Neural cell (in vitro differentiated cells): ENCODE data around the gene KIF6. TPM values are rescaled to one million over a fixed set of nuclear protein-coding genes. Genes with fewer than 3 reads are reported as not detected.

ENCODE experiments used
- H2AFZ ChIP-seq: fragments of 200-600, 300-800 bp; sonication (generic), shearing (Covaris generic); 2 replicates; pipeline ENCODE4 v1.6.0; 2014; ENCODE audit warnings: low read depth, mild to moderate bottlenecking, antibody characterized with exemption, low read length, moderate library complexity
- H3F3A ChIP-seq: fragments of 200-600 bp; shearing (Covaris generic); 2 replicates; pipeline ENCODE4 v1.6.1; 2016; ENCODE audit warnings: mild to moderate bottlenecking, moderate library complexity, mixed read lengths, antibody characterized with exemption, low read length; ENCODE audit not compliant: insufficient read depth, poor library complexity, severe bottlenecking
- H3K27ac ChIP-seq: fragments of 200-600, 300-800 bp; sonication (generic), shearing (Covaris generic); 2 replicates; pipeline ENCODE4 v1.5.1; 2014; ENCODE audit warnings: mild to moderate bottlenecking, low read length, moderate library complexity
- H3K27me3 ChIP-seq: fragments of 300-800, 200-600 bp; sonication (generic), shearing (Covaris generic); 2 replicates; pipeline ENCODE4 v1.6.0; 2014; ENCODE audit warnings: mild to moderate bottlenecking, low read depth, low read length, moderate library complexity; ENCODE audit not compliant: insufficient read depth
- H3K36me3 ChIP-seq: fragments of 300-800, 200-600 bp; sonication (generic), shearing (Covaris generic); 2 replicates; pipeline ENCODE4 v1.5.1; 2014; ENCODE audit warnings: mild to moderate bottlenecking, antibody characterized with exemption, low read length, moderate library complexity; ENCODE audit not compliant: insufficient read depth
- H3K4me2 ChIP-seq: fragments of 300-800, 200-600 bp; sonication (generic), shearing (Covaris generic); 2 replicates; pipeline ENCODE4 v1.6.0; 2014; ENCODE audit warnings: mild to moderate bottlenecking, low read length
- H3K4me3 ChIP-seq: fragments of 300-800, 200-600 bp; sonication (generic), shearing (Covaris generic); 2 replicates; pipeline ENCODE4 v1.5.1; 2014; ENCODE audit warnings: mild to moderate bottlenecking, low read length, moderate library complexity
- H3K79me2 ChIP-seq: fragments of 200-600 bp; shearing (Covaris generic); replicated peaks from 2 replicates; pipeline ENCODE4 v1.6.0; 2014; ENCODE audit warnings: mild to moderate bottlenecking, low read length, moderate library complexity; ENCODE audit not compliant: insufficient read depth
- H3K9ac ChIP-seq: fragments of 300-800, 200-600 bp; sonication (generic), shearing (Covaris generic); 2 replicates; pipeline ENCODE4 v1.6.1; 2016; ENCODE audit warnings: mild to moderate bottlenecking, low read length, mixed read lengths
- H3K9me2 ChIP-seq: fragments of 200-600 bp; shearing (Covaris generic); 2 replicates; pipeline ENCODE4 v1.6.1; 2016; ENCODE audit warnings: mild to moderate bottlenecking, low read length, mixed read lengths; ENCODE audit not compliant: insufficient read depth
- H3K9me3 ChIP-seq: fragments of 200-600, 300-800 bp; sonication (generic), shearing (Covaris generic); 2 replicates; pipeline ENCODE4 v1.6.1; 2016; ENCODE audit warnings: mild to moderate bottlenecking, mixed run types, low read length, moderate library complexity, mixed read lengths
- H4K20me1 ChIP-seq: fragments of 200-600 bp; shearing (Covaris generic); 2 replicates; pipeline ENCODE4 v1.6.1; 2016; ENCODE audit warnings: mild to moderate bottlenecking, mixed run types; ENCODE audit not compliant: insufficient read depth
- EP300 ChIP-seq: fragments of 450-650 bp; conservative IDR thresholded peaks from 2 replicates; pipeline ENCODE4 v1.6.1; 2014; ENCODE audit warnings: antibody characterized with exemption, mild to moderate bottlenecking, moderate library complexity; ENCODE audit not compliant: poor library complexity, severe bottlenecking
- EZH2 ChIP-seq: fragments of 200-600, 300-800 bp; shearing (Covaris generic), sonication (generic); IDR thresholded peaks from 2 replicates; pipeline ENCODE4 v1.6.1; 2014; ENCODE audit warnings: antibody characterized with exemption, low read length, borderline replicate concordance, mild to moderate bottlenecking; ENCODE audit not compliant: insufficient read depth, poor library complexity, severe bottlenecking
- POLR2AphosphoS5 ChIP-seq: IDR thresholded peaks from 2 replicates; pipeline ENCODE4 v1.6.1; 2012
- RAD21 ChIP-seq: fragments of 450-650 bp; conservative IDR thresholded peaks from 2 replicates; pipeline ENCODE4 v1.6.1; 2014; ENCODE audit warnings: antibody characterized with exemption, mild to moderate bottlenecking, moderate library complexity
- REST ChIP-seq: IDR thresholded peaks from 2 replicates; pipeline ENCODE4 v1.6.1; 2012; ENCODE audit warnings: borderline replicate concordance
- SMC3 ChIP-seq: fragments of 450-650 bp; conservative IDR thresholded peaks from 2 replicates; pipeline ENCODE4 v1.6.1; 2014; ENCODE audit warnings: antibody characterized with exemption, mild to moderate bottlenecking, moderate library complexity; ENCODE audit not compliant: poor library complexity
- TAF1 ChIP-seq: IDR thresholded peaks from 2 replicates; pipeline ENCODE4 v1.6.1; 2012; ENCODE audit warnings: low read depth
- polyA plus RNA-seq: library from polyadenylated mRNA; depleted of rRNA; stranded (reverse); fragments of >200 nt; gene quantifications from 2 replicates; pipeline ENCODE4 v1.2.3, GENCODE V29; 2014
- TF ChIP-seq, protein P1 (sequence below): fragments of 450-650 bp; IDR thresholded peaks from 2 replicates; pipeline ENCODE4 v1.5.1; 2014; ENCODE audit warnings: antibody characterized with exemption, mild to moderate bottlenecking, moderate library complexity; ENCODE audit not compliant: poor library complexity, severe bottlenecking

The KIF6 gene
- polyA plus RNA-seq, 1 donor from 2014 or later, result 2.1 TPM

GRCh38 chr6:39669207-39669972, 55.8 kb downstream of the KIF6 start:
- H3K27ac ChIP-seq, result no peak overlapping the region
- no peaks in the 10 kb centered on the region for H3K27me3 ChIP-seq
- H3K4me2 ChIP-seq, result no peak overlapping the region
- H3K9me3 ChIP-seq, result no peaks in the 10 kb centered on the region
- H3K9me2 ChIP-seq, result no peaks in the 10 kb centered on the region
- no peaks in the 10 kb centered on the region for H3K79me2 ChIP-seq
- no peaks in the 10 kb centered on the region for H4K20me1 ChIP-seq
- no peak overlapping the region for H3K9ac ChIP-seq
- no peaks in the 10 kb centered on the region for H3F3A ChIP-seq
- H2AFZ ChIP-seq, result no peak overlapping the region
- no peak for TF ChIP-seq EP300
- TF ChIP-seq POLR2AphosphoS5, result no peak
- no peak for TF ChIP-seq EZH2
- no peak for TF ChIP-seq SMC3
- TF ChIP-seq TAF1, result no peak
- TF ChIP-seq REST, result no peak
- H3K36me3 ChIP-seq, result no peaks in the 10 kb centered on the region
- H3K4me3 ChIP-seq, result no peak overlapping the region

- Histone ChIP-seq H3K9me2 (no peaks in the 10 kb centered on the region), H3K4me2 (no peak overlapping the region), H3K27ac (no peak overlapping the region), H3F3A (no peaks in the 10 kb centered on the region), H3K9me3 (no peaks in the 10 kb centered on the region), H3K4me3 (no peak overlapping the region), H2AFZ (no peak overlapping the region), H3K9ac (no peak overlapping the region), H4K20me1 (no peaks in the 10 kb centered on the region), H3K79me2 (no peaks in the 10 kb centered on the region), H3K27me3 (no peaks in the 10 kb centered on the region), H3K36me3 (no peaks in the 10 kb centered on the region)
- TF ChIP-seq REST, result no peak
- TF ChIP-seq SMC3, result no peak
- TF ChIP-seq, protein P1, sequence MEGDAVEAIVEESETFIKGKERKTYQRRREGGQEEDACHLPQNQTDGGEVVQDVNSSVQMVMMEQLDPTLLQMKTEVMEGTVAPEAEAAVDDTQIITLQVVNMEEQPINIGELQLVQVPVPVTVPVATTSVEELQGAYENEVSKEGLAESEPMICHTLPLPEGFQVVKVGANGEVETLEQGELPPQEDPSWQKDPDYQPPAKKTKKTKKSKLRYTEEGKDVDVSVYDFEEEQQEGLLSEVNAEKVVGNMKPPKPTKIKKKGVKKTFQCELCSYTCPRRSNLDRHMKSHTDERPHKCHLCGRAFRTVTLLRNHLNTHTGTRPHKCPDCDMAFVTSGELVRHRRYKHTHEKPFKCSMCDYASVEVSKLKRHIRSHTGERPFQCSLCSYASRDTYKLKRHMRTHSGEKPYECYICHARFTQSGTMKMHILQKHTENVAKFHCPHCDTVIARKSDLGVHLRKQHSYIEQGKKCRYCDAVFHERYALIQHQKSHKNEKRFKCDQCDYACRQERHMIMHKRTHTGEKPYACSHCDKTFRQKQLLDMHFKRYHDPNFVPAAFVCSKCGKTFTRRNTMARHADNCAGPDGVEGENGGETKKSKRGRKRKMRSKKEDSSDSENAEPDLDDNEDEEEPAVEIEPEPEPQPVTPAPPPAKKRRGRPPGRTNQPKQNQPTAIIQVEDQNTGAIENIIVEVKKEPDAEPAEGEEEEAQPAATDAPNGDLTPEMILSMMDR, result no peak
- TF ChIP-seq EZH2, result no peak
- no peak for TF ChIP-seq TAF1
- no peak for TF ChIP-seq RAD21
- TF ChIP-seq EP300, result no peak
Observed at GRCh38 chr6:39666706-39667489, 58.3 kb downstream of the KIF6 start.
